ENCODE data around the gene CPLANE2.

The CPLANE2 gene

DNA sequence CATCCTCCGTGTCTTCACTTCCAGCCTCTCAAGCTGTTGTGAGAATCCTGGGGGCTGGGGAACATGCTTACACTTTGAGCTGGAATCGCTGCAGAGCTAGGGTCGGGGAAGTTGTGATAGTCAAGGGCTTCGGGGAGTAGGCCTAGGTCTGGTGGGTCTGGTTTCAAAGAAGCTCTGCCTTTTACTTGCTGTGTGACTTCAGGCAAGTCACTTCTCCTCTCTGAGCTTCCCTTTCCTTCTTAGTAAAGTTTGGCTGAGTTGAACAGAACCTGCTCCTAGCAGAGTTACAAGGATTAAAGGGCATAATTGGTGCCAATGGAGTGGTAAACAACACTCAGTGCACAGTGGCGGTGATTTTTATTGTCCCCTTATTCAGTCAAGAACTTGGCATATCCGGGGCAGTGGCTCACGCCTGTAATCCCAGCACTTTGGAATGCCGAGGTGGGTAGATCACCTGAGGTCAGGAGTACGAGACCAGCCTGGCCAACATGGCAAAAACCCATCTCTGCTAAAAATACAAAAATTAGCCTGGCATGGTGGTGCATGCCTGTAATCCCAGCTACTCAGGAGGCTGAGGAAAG lies 50.2 kb downstream of the CPLANE2 start:
- DNase-seq, result no peak

DNA sequence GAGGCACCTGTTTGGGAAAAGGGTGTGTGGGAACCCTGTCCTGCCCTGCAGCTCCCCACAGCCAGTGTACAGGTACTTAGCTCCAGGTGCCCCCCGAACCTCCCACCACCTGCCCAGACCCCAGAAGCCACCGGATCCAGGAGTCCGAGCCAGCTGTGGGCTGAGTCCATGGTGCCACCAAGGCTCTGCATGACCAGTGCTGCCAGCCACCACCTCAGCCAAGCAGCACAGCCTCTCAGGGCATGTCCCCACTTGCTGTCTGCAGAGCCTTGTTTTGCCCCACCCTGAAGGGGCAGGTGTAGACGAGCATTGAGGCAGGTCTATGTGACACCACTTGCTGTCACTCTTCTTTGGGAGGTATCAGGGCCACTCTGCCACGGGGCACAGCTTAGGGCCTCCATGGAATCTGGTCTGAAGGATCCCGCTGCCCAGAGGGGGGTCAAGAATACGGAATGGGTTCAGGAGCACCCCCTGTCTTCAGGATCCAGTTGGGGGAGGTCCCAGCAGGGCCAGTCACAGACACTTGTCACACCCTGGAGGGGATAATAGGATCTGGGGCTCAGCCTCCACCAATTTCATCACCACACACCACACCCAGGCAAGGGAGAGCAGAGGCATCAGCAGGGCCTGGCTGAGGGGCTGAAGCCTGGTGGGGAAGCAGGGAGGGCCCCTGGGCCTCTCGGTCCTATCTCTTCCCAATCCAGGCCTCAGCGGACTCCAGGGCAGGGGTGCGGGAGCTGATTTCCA lies 52.3 kb downstream of the CPLANE2 start:
- DNase-seq, result no peak

DNA sequence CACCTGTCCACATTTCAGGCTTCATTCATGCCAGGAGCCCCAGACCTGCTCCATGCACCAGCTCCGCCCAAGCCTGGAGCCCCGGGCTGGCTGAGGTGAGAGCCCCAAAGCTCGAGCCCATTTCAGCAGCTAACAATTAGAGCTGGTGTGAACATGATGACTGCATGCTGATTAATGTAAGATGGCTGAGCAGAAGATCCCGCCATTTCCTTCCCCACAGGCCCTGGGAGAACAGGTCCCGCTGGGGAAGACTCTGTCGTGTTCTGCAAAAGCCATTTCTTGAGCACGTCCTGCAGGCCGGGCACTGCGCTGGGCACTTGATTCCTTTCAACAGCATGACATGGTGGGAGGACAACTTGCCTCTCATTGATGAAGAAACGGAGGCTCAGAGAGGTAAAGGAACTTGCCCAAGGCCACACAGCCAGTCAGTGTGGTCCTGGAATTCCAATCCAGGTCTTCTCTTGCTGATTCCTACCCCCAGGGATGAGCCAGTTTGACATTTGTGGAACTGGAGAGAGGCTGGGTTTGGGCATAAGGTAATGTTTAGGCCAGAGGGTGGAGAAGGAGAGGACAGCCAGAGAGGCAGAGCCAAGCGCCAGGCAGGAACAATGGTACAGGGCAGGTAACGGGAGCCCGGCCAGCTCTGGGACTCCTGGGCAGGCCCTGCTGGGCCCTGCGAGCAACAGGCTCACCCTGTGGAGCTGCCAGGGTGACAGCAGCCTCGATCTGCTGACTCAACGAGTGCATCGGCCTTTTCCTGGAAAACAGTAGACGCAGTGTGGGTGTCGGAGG lies 53.0 kb downstream of the CPLANE2 start:
- DNase-seq, result no peak

DNA sequence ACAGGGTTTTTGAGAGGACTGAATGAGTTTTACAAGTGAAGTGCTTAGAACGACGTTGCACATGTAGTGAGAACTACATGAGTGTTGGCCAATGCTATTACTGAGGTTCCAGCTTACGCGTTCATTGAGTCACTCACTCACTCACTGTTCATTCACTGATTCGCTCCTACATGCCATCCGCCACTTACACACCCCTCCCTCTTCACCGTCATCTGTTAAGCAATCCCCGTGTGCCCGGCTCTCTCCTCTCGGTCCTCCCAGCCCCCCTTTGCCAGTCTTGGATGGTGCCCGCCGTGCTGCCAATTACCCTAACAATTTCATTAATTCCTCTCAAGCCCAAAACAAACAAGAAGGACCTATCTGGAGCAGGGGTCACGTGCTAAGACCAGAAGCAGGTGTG lies 53.8 kb downstream of the CPLANE2 start:
- no peak for DNase-seq

DNA sequence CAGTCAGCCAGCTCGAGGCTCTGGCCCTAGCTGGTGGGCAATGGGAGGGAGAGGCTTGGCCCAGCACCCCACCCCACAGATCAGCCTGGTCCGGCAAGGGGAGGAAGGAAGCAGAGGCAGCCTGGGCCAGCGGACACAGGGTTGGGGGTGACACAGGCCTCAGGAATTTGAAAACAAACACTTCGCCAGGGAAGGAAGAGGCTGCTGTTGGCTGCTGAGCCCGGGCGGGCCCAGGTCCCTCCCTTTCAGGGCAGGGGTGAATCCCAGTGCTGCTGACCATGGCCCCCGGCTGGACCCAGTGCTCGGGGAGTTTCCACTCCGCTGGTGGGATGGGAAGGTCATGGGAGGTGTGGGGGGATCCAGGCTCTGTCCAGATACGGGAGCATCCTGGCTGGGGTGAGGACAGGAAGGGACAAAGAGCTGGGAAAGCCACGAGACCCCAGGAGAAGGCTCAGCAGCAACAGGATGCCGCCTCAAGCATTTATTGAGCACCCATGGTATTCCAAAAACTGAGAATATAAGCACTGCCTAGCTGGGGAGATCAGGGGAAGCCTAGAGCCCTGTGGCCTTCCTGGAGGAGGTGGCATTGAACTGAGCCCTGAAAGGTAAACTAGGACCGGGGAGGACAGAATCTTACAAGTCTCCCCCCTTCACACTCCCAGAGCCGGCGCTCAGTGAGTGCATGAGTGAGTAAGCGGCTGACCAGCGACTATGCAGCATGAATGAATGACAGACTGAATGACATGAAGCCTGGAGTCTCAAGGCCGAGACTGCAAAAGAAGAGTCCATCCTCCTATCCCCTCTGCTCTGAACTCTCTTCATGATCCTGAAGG lies 54.9 kb downstream of the CPLANE2 start:
- no peak for DNase-seq

Data from GF-D8 (cell line).